Measurements from ENCODE around the gene BEX4. TPM values are rescaled to one million over a fixed set of nuclear protein-coding genes. Genes with fewer than 3 reads are reported as not detected.
A peak's percentile ranks its signal among the peaks of the same experiment; 100 is the strongest.

Gene BEX4
- total and polyA plus RNA-seq, 2 of the 8 experiments (the other 6 are each of a cell fraction or from before 2014, with no cell fraction given) = 27.2 to 45.1 TPM

DNA sequence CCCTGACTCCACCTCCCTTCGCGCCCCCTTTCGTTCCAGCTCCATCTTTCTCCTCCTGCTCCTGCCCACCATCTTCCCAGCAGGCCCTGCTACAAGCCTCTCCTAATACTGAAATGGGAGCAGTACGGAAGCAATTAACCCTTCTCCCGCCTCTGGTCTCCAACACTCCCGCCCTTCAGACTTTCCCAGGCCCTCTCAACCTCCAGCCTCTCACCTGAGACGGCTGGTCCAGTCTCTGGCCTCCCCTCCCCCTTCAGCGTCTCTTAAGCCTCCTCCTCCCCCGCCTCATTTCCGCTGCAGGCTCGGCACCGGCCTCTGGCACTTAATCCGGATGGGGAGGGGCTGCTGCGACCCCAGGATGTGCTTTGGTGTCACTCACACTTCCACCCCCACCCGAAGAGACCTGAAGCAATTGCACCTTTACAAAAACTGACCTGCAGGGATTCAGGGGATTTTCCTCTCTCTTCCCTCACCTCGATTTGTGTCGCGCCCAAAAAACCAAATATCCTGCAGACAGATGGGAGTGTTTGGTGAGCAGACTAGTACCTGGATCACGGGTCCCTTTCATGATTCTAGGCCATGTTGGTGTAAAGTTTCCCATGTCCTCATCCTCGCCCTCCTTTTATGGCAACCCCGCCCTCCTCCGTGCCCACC is 39.4 kb downstream of the BEX4 start (continued):
- TF ChIP-seq CREB1 (IDR thresholded peaks at IDR 0.05) (peak; percentile 22; the same call in 1 of the 2 replicates), SP1 (IDR thresholded peaks at IDR 0.05; ENCODE audit: low read depth, low read length) (peak; percentile 34; the same call in 1 of the 2 replicates), JUN (IDR thresholded peaks at IDR 0.05; ENCODE audit: low read depth, low read length) (no peak), BCL11A (IDR thresholded peaks at IDR 0.05; ENCODE audit: low read depth in 2 of 2, low read length in 2 of 2) (no peak), EP300 (IDR thresholded peaks at IDR 0.05; ENCODE audit: borderline replicate concordance in 1 of 2, low read depth in 2 of 2, low read length in 2 of 2) (0 out of 3 replicates have a peak, but pooled peaks of 1 of the 2 experiments have one; percentile 47), BRCA1 (IDR thresholded peaks at IDR 0.05; ENCODE audit: low read depth, low read length) (no peak), BACH1 (IDR thresholded peaks at IDR 0.05; ENCODE audit: low read length) (no peak), KDM4A (IDR thresholded peaks at IDR 0.05; ENCODE audit: low read depth, low read length, severe bottlenecking) (peak; percentile 26), KDM1A (IDR thresholded peaks at IDR 0.05; ENCODE audit: borderline replicate concordance, low read length) (no peak), CBX5 (IDR thresholded peaks at IDR 0.05; ENCODE audit: low read depth, low read length) (no peak), SUZ12 (IDR thresholded peaks at IDR 0.05; ENCODE audit: low read length) (no peak), SP4 (IDR thresholded peaks at IDR 0.05; ENCODE audit: low read length) (no peak), RAD21 (IDR thresholded peaks at IDR 0.05 in 1 of 2, conservative IDR thresholded peaks at IDR 0.05 in 1 of 2; ENCODE audit: low read depth in 2 of 2, low read length in 2 of 2) (no peak), FOSL1 (IDR thresholded peaks at IDR 0.05; ENCODE audit: insufficient read depth, low read depth, low read length) (no peak), JUND (IDR thresholded peaks at IDR 0.05; ENCODE audit: low read length) (no peak), SIRT6 (IDR thresholded peaks at IDR 0.05; ENCODE audit: low read length) (no peak)
- TF ChIP-seq, protein P1, sequence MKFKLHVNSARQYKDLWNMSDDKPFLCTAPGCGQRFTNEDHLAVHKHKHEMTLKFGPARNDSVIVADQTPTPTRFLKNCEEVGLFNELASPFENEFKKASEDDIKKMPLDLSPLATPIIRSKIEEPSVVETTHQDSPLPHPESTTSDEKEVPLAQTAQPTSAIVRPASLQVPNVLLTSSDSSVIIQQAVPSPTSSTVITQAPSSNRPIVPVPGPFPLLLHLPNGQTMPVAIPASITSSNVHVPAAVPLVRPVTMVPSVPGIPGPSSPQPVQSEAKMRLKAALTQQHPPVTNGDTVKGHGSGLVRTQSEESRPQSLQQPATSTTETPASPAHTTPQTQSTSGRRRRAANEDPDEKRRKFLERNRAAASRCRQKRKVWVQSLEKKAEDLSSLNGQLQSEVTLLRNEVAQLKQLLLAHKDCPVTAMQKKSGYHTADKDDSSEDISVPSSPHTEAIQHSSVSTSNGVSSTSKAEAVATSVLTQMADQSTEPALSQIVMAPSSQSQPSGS (IDR thresholded peaks at IDR 0.05; ENCODE audit: low read length) = no peak

Measured in H1 (cell line).